MG63 (cell line): ENCODE data around the gene TTC39C. TPM values are rescaled to one million over a fixed set of nuclear protein-coding genes. Genes with fewer than 3 reads are reported as not detected.
"Not testable (repeated sequence)": the region's sequence is repeated elsewhere in the genome, so short reads cannot be mapped to it uniquely, and the experiment has no call there.

ENCODE experiments used
- DNase-seq: peaks from one replicate; pipeline ENCODE4 v3.0.0-alpha.2; 2020
- H3K27me3 ChIP-seq: fragments of 250-450 bp; sonication (Bioruptor Pico); 2 replicates; pipeline ENCODE4 v1.5.1; 2020; ENCODE audit warnings: mild to moderate bottlenecking, moderate library complexity
- H3K36me3 ChIP-seq: fragments of 250-450 bp; sonication (Bioruptor Pico); 2 replicates; pipeline ENCODE4 v1.5.1; 2020; ENCODE audit warnings: mild to moderate bottlenecking, moderate library complexity
- H3K4me3 ChIP-seq: fragments of 250-450 bp; sonication (Bioruptor Pico); 2 replicates; pipeline ENCODE4 v1.5.1; 2020; ENCODE audit warnings: mild to moderate bottlenecking, moderate library complexity
- H3K9me3 ChIP-seq: fragments of 250-450 bp; sonication (Bioruptor Pico); 2 replicates; pipeline ENCODE4 v1.5.1; 2020; ENCODE audit warnings: mild to moderate bottlenecking, moderate library complexity
- total RNA-seq: library from RNA; depleted of rRNA; stranded (reverse); fragments of >200 nt; shearing (Covaris generic); gene quantifications from 2 replicates; pipeline ENCODE4 v1.2.3, GENCODE V29; 2014; ENCODE audit warnings: low replicate concordance

Gene TTC39C
- total RNA-seq, 1 experiment from 2014 or later, result 4.3 TPM

DNA sequence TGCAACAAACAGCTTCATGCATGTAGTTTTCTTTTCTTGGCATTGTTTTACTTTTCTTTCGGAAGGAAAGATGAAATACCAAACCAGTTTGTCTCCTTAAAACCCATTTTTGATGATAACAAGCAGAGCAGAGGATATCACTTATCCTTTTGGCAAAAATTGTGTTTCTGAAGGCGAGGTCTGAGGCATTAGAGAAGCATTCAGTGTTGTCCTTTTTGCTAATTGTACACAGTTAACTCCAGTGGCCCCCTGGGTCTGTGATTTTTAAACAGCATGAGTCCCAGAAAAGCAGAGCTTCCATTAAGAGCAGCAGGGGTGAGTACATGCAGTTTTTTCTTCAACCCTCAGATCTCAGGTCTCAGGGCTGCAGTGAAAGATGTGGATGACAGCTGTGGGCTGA lies 41.3 kb downstream of the TTC39C start:
- H3K9me3 ChIP-seq, result peaks cover 3% of the 10 kb centered on the region; the same call in 1 of the 2 replicates
- no peak for DNase-seq
- no peak overlapping the region for H3K4me3 ChIP-seq
- no peaks in the 10 kb centered on the region for H3K27me3 ChIP-seq
- no peaks in the 10 kb centered on the region for H3K36me3 ChIP-seq

DNA sequence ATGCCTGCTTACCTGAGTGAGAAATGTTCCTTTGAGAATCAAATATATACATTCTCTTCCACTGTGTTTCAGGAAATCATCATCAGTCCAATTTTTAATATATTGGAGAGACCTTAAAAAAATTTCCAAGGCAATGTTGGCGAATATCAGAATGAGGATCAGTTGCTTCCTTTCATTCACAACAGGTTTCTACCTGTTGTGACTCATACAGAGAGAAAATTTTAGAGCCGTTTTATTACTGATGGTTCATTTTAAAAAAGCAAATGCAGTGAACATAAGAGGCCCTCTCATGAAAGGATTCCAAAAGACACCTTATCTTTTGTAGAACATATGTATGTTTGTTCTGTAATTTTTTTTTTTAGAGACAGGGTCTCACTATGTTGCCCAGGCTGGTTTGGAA lies 42.0 kb downstream of the TTC39C start:
- Histone ChIP-seq H3K9me3 (peaks cover 3% of the 10 kb centered on the region; the same call in 1 of the 2 replicates), H3K4me3 (no peak overlapping the region), H3K27me3 (no peaks in the 10 kb centered on the region), H3K36me3 (no peaks in the 10 kb centered on the region)
- DNase-seq, result no peak

DNA sequence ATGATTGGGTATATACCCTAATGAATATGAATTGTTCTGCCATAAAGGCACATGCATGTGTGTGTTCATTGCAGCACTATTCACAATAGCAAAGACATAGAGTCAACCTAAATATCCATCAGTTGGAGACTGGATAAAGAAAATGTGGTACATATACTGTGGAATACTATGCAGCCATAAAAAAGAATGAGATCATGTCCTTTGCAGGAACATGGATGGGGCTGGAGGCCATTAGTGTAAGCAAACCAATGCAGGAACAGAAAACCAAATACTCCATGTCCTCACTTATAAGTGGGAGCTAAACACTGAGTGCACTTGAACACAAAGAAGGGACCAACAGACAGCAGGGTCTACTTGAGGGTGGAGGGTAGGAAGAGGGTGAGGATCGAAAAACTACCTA lies 43.2 kb downstream of the TTC39C start:
- Histone ChIP-seq H3K9me3 (peaks cover 3% of the 10 kb centered on the region; the same call in 1 of the 2 replicates), H3K4me3 (no peak overlapping the region), H3K27me3 (no peaks in the 10 kb centered on the region), H3K36me3 (no peaks in the 10 kb centered on the region)
- no peak for DNase-seq

DNA sequence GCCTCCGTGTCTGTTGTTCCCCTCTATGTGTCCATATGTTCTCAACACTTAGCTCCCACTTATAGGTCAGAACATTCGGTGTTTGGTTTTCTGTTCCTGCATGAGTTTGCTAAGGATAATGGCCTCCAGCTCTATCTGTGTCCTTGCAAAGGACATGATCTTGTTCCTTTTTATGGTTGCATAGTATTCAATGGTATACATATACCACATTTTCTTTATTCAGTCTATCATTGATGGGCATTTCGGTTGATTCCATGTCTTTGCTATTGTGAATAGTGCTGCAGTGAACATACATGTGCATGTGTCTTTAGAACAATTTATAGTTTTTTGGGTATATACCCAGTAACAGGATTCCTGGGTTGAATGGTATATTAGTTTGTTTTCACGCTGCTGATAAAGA lies 44.8 kb downstream of the TTC39C start:
- not testable (repeated sequence) for DNase-seq

DNA sequence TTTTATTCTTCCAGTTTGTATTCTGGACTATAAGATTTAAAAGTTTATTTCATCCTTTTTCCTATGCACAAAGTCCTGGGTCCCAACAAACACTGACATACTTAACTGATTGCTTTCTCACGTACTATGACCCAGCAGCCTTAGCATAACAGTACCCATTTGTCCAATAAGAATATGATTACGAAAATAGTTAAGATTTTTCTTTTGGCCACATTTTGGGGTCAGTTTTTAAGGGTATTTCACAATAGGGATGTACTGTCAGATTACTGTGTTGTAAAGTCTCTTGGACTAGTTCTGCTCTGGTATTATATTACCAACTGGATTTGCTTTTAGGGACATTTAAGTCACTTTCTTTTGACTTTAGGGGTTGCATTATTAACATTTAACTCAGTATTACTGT lies 46.1 kb downstream of the TTC39C start:
- H3K36me3 ChIP-seq, result no peaks in the 10 kb centered on the region
- no peak for DNase-seq
- no peak overlapping the region for H3K4me3 ChIP-seq
- H3K27me3 ChIP-seq, result no peaks in the 10 kb centered on the region
- H3K9me3 ChIP-seq, result peaks cover 3% of the 10 kb centered on the region; the same call in 1 of the 2 replicates

More for the DNA sequence above, 44.8 kb downstream of the TTC39C start:
- H3K4me3 ChIP-seq, H3K9me3 ChIP-seq, H3K27me3 ChIP-seq, H3K36me3 ChIP-seq: not testable (repeated sequence)

DNA sequence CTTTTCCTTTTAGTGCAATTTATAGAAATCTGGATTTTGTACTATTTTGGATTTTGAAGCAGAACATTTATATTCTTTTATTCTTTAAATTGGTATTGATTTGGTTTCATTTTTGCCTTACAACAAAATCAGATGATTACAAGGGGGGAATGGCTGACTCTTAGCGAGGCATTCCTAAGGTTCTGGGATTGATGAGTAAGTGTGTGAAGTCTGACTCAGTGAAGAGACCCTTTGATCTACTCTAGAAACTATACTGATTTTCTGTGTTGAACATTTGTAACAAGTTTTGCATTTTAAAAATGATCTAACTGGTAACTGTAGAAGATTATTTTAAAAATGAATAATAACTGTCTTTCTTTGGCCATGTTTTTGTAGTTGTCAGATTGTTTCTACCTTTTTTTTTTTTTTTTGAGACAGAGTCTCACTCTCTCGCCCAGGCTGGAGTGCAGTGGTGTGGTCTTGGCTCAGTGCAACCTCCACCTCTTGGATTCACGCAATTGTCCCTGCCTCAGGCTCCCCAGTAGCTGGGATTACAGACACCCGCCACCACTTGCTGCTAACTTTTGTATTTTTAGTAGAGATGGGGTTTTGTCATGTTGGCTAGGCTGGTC lies 48.7 kb downstream of the TTC39C start:
- no peak overlapping the region for H3K4me3 ChIP-seq
- no peak for DNase-seq
- H3K36me3 ChIP-seq, result no peaks in the 10 kb centered on the region
- no peaks in the 10 kb centered on the region for H3K9me3 ChIP-seq
- no peaks in the 10 kb centered on the region for H3K27me3 ChIP-seq

DNA sequence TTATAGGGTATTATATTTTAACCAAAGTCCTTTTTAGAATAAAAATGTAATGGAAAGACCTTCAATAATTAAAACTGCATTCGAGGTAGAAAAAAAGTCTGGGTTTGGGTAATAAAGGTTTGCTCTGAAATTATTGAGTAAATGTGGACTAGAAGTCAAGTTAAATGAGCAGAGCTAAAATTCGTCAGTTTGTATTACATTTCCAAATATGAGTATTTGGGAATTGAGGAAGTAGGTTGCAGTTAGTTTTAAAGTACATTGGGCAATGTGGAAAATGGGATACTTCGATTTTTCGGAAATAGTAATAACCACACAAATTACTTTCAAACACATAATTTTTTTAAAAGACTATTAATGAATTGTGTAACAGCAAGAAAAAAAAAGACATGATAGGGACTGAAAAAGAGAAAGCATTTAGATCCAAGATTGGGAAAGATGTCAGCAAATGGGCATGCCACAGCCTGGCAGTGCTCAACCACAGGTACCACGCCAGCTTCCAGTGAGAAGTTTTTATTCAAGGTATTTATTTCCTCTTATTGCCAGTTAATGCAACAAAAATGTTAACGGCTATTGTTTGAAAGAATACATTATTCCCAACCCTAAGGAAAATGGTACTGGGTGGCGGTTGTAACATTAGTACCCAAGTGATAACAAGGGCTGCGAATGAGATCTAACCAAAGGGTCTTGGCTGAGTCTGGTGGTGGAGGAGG lies 50.0 kb downstream of the TTC39C start:
- no peaks in the 10 kb centered on the region for H3K9me3 ChIP-seq
- H3K36me3 ChIP-seq, result no peaks in the 10 kb centered on the region
- H3K27me3 ChIP-seq, result no peaks in the 10 kb centered on the region
- no peak overlapping the region for H3K4me3 ChIP-seq
- no peak for DNase-seq

DNA sequence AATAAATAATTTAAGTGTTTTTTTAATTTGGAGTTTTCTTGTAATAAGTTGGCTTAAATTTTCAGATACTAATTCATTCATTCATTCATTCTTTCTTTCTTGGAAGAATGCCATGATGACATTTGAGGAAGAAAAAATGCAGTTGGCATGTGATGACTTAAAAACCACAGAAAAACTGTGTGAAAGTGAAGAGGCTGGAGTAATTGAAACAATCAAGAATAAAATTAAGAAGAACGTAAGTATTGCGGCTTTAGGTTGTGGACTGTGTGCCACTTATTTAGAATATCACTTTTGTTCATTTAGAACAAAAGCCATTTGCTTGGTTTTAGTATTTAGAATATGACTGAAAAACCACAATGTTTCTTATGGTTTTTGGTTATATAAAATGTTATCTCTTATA lies 51.4 kb downstream of the TTC39C start:
- Histone ChIP-seq H3K4me3 (no peak overlapping the region), H3K27me3 (no peaks in the 10 kb centered on the region), H3K9me3 (no peaks in the 10 kb centered on the region), H3K36me3 (no peaks in the 10 kb centered on the region)
- DNase-seq, result no peak

DNA sequence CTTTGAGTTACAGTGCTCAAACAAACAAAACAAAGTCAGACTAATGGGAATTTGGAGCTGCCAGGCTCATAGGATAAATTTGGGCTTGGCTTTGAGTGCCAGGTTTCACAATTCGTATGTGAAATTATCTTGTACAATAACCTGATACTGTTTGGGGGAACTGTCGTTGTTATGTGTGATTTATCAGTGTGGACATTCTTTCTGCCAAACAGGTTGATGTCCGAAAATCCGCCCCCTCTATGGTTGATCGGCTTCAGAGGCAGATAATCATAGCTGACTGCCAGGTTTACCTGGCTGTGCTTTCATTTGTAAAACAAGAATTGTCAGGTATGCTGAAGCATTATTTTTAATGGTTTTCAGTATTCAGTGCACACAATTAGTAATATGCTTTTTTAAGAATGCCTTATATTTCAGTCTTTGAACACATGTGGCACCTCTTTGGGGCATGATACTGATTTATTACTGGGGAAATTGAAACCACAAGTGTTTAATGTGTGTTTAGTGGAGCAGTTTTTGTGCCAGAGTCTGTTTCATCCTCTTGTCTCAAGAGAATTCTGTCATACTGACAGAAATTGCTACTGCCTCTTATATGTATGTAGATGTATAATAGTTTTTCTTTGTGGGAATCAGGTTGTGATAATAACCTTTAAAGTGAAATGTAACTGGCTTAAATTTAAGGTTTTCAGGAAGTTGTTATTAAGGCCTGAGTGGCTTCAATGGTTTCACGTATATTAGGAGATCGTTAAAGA lies 54.6 kb downstream of the TTC39C start:
- Histone ChIP-seq H3K27me3 (no peaks in the 10 kb centered on the region), H3K9me3 (no peaks in the 10 kb centered on the region), H3K4me3 (no peak overlapping the region), H3K36me3 (no peaks in the 10 kb centered on the region)
- DNase-seq, result no peak

DNA sequence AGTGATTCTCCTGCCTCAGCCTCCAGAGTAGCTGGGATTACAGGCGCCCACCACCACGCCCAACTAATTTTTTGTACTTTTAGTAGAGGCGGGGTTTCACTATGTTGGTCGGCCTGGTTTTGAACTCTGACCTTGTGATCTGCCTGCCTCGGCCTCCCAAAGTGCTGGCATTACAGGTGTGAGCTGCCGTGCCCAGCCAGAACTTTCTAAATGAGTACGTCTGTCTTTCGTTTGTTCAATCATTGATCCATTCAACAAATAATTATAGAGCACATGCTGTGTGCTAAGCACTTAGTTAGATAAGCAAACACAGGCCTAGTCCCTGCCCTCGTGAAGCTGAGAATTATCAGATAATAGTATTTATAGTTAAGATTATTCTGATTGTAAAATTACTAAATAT lies 56.5 kb downstream of the TTC39C start:
- no peaks in the 10 kb centered on the region for H3K9me3 ChIP-seq
- no peak for DNase-seq
- no peaks in the 10 kb centered on the region for H3K36me3 ChIP-seq
- no peaks in the 10 kb centered on the region for H3K27me3 ChIP-seq
- no peak overlapping the region for H3K4me3 ChIP-seq

DNA sequence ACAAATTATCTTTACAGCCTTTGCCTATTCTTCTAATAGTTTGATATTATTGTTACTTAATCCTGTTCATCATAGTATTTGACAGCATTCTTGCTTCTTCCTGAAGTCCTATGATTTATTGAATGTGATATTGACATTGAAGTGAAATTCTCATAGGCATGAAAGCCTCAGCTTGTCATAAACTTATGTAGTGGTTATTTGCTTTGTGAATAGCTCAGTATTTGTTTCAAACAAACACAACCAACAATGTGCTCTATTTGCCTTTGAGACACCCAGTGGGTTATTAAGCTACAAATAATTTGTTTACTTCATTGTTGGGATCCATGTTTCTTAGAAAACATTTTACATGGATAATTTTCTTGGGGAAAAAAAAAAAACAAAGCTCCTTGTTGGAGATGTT lies 57.2 kb downstream of the TTC39C start:
- Histone ChIP-seq H3K27me3 (no peaks in the 10 kb centered on the region), H3K9me3 (no peaks in the 10 kb centered on the region), H3K4me3 (no peak overlapping the region), H3K36me3 (no peaks in the 10 kb centered on the region)
- DNase-seq, result no peak

DNA sequence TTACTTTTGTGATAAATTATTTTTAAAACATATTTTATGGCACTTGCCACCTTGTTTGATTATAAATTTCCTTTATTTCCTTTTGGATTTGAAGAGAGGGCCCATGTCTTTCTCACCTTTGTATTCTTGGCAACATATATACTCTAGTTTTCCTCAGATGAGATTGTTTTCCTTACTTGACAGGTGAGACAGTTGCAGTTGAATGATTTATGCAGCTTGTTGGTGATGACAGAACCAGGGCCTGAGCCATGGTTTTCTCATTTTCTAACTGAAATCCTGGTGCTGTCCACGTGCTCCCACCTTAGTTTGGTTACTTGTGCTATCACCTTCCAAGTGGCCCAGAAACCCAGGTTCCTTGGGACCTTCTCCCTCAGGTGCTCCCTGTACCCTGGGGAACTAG lies 58.2 kb downstream of the TTC39C start:
- Histone ChIP-seq H3K27me3 (no peaks in the 10 kb centered on the region), H3K4me3 (no peak overlapping the region), H3K36me3 (no peaks in the 10 kb centered on the region), H3K9me3 (no peaks in the 10 kb centered on the region)
- no peak for DNase-seq

DNA sequence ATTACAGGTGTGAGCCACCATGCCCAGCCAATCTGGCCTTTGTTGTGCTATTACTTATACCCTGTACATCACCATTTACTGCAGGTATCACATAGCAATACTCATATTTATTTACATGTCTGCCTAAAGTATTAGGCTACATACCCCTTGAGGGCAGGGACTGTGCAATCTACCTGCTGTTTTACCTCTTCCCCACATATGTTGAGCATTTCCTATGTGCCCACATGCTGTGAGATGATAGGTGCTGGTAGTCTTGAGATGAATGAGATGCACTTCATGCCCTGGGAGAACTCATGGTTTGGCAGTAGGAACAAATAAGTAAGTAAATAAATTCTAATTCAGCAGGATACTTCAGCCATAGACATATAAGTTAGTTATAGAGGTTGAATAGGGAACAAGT lies 59.2 kb downstream of the TTC39C start:
- Histone ChIP-seq H3K36me3 (no peaks in the 10 kb centered on the region), H3K4me3 (no peak overlapping the region), H3K9me3 (no peaks in the 10 kb centered on the region), H3K27me3 (no peaks in the 10 kb centered on the region)
- DNase-seq, result no peak

DNA sequence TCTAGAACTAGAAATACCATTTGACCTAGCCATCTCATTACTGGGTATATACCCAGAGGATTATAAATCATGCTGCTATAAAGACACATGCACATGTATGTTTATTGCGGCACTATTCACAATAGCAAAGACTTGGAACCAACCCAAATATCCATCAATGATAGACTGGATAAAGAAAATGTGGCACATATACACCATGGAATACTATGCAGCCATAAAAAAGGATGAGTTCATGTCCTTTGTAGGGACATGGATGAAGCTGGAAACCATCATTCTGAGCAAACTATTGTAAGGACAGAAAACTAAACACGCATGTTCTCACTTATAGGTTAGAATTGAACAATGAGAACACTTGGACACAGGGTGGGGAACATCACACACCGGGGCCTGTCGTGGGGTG lies 60.2 kb downstream of the TTC39C start:
- not testable (repeated sequence) for H3K36me3 ChIP-seq, DNase-seq, H3K4me3 ChIP-seq, H3K27me3 ChIP-seq, H3K9me3 ChIP-seq

DNA sequence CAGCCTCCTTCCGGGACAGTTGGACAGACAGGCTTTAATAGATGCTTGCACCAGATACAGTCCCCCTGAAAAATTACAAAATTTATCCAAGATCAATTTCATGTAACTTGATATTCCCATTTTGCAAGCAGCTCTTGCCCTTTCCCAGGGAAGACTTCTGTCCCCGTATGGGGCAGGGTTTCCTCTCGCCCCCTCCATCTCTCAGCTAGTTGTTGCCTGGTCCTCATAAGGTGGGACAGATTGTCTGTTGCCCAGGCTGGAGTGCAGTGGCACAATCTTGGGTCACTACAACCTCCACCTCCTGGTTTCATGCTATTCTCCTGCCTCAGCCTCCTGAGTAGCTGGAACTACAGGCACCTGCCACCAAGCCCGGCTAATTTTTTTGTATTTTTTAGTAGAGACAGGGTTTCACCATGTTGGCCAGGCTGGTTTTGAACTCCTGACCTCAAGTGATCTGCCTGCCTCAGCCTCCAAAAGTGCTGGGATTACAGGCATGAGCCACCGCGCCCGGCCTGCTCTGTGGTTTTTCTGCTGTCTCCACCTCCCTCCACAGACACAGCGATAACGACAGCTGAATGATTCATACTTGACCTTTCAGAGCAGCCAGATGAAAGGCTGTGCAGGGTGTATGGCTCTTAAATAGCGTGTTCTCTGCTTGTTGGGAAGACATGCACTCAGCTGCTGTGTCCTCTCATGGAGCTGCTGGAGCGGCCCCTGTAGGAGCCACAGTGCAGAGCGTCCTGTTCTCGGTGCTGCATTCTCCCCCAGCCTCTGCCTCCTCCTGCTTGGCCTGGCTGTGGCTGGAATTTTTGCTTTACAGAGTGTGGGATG lies 61.4 kb downstream of the TTC39C start:
- Histone ChIP-seq H3K9me3 (no peaks in the 10 kb centered on the region), H3K4me3 (no peak overlapping the region), H3K27me3 (no peaks in the 10 kb centered on the region), H3K36me3 (no peaks in the 10 kb centered on the region)
- DNase-seq, result peak; percentile 80

DNA sequence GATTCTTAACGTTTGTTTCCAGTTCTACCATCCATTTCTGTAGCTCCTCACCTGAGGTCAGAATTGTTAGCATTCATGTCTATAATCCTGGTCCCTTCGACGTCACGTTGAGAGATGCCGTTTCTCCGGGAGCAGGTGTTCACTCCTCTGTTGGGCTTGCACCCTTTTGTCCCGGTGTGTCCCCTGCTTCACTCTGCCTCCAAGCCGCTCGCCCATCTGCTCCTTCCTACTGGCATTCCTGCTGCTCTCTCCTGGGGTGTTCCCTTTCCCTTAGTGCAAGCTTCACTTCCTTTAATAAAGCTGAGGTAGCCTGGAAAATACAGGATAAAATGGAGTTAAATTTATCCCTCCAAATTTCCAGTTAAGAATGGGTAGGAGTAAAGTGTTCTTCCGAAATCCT lies 62.4 kb downstream of the TTC39C start:
- Histone ChIP-seq H3K36me3 (no peaks in the 10 kb centered on the region), H3K4me3 (no peak overlapping the region), H3K9me3 (no peaks in the 10 kb centered on the region), H3K27me3 (no peaks in the 10 kb centered on the region)
- DNase-seq, result no peak

DNA sequence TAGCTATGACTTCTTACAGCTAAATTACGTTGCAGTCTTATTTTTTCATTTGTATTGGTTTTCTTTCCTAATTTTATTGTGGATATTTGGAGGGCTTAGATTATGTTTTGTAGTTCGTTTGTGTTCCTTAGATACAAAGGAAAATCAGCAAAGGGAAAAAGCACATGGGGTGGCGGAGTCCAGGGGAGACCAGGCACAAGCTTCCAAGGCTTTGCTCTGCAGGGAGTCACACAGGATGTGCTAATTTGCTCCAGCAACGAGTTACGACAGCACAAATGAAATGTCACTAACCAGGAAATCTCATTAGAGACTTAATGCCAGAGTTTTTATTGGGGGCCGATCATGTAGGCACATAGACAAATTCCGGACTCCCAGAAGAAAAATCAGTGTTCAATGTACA lies 63.8 kb downstream of the TTC39C start:
- H3K27me3 ChIP-seq, result no peaks in the 10 kb centered on the region
- no peak for DNase-seq
- no peaks in the 10 kb centered on the region for H3K9me3 ChIP-seq
- H3K4me3 ChIP-seq, result no peak overlapping the region
- H3K36me3 ChIP-seq, result no peaks in the 10 kb centered on the region; the same call in 1 of the 2 replicates
